ENCODE results near the gene FCHSD2.

FCHSD2 gene

GRCh38 chr11:72823105-72823804 is 318.9 kb downstream of the FCHSD2 start:
- Histone ChIP-seq H2AFZ (no peak overlapping the region), H3K4me3 (ENCODE audit: low read depth, low read length) (no peak overlapping the region), H3K4me1 (peaks cover 7% of the 10 kb centered on the region), H3K9ac (no peak overlapping the region), H3K27me3 (ENCODE audit: control insufficient read depth, insufficient read depth, low read length) (no peaks in the 10 kb centered on the region), H3K9me3 (ENCODE audit: control insufficient read depth, low read length) (no peaks in the 10 kb centered on the region), H3K27ac (no peak overlapping the region), H3K36me3 (ENCODE audit: control insufficient read depth, insufficient read depth, low read length) (no peaks in the 10 kb centered on the region), H3K4me2 (ENCODE audit: low read length) (no peak overlapping the region), H3K79me2 (no peaks in the 10 kb centered on the region)
- TF ChIP-seq CTCF (IDR thresholded peaks at IDR 0.05): no peak

DNA sequence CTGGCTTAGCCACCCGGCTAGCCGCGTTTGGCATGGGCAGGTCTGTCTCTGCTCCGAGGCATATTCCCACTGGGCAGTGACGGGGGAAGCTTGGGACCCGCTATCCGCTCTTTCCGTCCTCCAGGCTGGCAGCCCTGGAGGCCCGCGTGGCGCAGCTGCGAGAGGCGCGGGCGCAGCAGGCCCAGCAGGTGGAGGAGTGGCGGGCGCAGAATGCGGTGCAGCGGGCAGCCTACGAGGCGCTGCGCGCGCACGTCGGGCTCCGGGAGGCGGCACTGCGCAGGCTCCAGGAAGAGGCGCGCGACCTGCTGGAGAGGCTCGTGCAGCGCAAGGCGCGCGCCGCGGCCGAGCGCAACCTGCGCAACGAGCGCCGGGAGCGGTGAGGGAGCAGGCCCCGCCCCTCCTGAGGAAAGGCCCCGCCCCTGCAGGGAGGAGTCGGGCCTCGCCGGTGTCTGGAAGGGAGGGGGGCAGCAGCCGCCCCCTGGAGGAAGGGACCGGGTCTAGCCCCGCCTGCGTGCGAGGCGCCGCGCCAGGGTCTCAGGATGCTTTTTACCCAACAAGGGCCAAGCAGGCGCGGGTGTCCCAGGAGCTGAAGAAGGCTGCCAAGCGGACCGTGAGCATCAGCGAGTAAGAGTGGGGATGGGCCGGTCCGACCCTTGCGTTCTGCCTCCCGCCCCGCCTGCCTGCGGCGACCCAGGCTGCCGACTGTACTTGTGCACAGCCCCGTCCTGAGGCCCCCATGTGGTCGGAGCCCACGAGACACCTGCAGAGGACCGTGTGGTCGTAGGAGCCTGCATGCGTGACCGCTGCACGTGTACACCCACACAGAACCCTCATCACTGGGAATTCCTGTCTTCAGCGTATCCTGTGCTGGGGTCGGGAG is 320.0 kb downstream of the FCHSD2 start:
- peak; percentile 17 for TF ChIP-seq CTCF (IDR thresholded peaks at IDR 0.05)
- Histone ChIP-seq H3K4me1 (peaks cover 7% of the 10 kb centered on the region), H3K27ac (peak overlapping the region; percentile 56), H3K27me3 (ENCODE audit: control insufficient read depth, insufficient read depth, low read length) (no peaks in the 10 kb centered on the region), H3K4me2 (ENCODE audit: low read length) (peak overlapping the region; percentile 76), H2AFZ (peak overlapping the region; percentile 88), H3K9me3 (ENCODE audit: control insufficient read depth, low read length) (no peaks in the 10 kb centered on the region), H3K9ac (no peak overlapping the region), H3K4me3 (ENCODE audit: low read depth, low read length) (peak overlapping the region; percentile 47), H3K36me3 (ENCODE audit: control insufficient read depth, insufficient read depth, low read length) (no peaks in the 10 kb centered on the region), H3K79me2 (no peaks in the 10 kb centered on the region)

DNA sequence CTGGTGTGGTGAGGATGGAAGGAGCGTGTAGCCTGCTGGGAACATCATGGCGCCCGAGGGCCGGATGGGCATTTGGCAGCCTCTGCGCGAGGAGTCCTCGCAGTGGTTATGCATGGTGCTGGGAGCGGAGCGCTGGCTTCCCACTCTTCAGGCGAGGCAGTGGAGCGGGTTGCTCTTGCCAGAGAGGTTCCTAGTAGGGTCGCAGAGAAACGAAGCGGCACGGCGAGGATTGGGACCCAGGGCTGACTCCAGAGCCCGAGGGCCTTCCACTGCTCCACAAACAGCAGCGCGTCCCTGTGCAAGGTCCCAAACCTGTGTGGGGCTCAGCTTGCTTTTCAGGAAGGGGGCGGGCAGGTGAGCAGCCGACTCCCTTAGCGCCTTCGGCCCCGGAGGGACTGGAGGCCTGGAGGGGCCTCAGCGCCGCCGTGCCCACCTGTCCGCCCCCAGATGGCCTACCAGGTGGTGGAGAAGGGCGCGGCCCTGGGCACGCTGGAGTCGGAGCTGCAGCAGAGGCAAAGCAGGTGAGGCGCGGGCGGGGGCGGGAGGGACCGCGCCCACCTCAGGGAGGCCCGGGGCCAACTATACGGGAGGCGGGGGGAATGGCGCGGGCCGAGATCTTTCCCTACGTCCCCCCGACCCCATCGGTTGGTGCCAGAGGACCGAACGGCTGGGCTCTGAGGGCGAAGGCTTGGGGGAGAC is 320.7 kb downstream of the FCHSD2 start:
- Histone ChIP-seq H3K79me2 (no peaks in the 10 kb centered on the region), H3K4me2 (ENCODE audit: low read length) (peak overlapping the region; percentile 76), H3K27ac (peak overlapping the region; percentile 56), H3K4me3 (ENCODE audit: low read depth, low read length) (peak overlapping the region; percentile 47), H2AFZ (peak overlapping the region; percentile 88), H3K9me3 (ENCODE audit: control insufficient read depth, low read length) (no peaks in the 10 kb centered on the region), H3K9ac (no peak overlapping the region), H3K4me1 (peaks cover 7% of the 10 kb centered on the region), H3K36me3 (ENCODE audit: control insufficient read depth, insufficient read depth, low read length) (no peaks in the 10 kb centered on the region), H3K27me3 (ENCODE audit: control insufficient read depth, insufficient read depth, low read length) (no peaks in the 10 kb centered on the region)
- no peak for TF ChIP-seq CTCF (IDR thresholded peaks at IDR 0.05)

GRCh38 chr11:72820439-72821139 is 321.5 kb downstream of the FCHSD2 start:
- H3K27me3 ChIP-seq (ENCODE audit: control insufficient read depth, insufficient read depth, low read length): no peaks in the 10 kb centered on the region
- H3K27ac ChIP-seq: no peak overlapping the region
- H3K36me3 ChIP-seq (ENCODE audit: control insufficient read depth, insufficient read depth, low read length): no peaks in the 10 kb centered on the region
- no peak overlapping the region for H3K9ac ChIP-seq
- no peaks in the 10 kb centered on the region for H3K9me3 ChIP-seq (ENCODE audit: control insufficient read depth, low read length)
- no peak overlapping the region for H3K4me3 ChIP-seq (ENCODE audit: low read depth, low read length)
- no peak for TF ChIP-seq CTCF (IDR thresholded peaks at IDR 0.05)
- H3K4me1 ChIP-seq: peaks cover 7% of the 10 kb centered on the region
- no peak overlapping the region for H3K4me2 ChIP-seq (ENCODE audit: low read length)
- no peak overlapping the region for H2AFZ ChIP-seq
- no peaks in the 10 kb centered on the region for H3K79me2 ChIP-seq
